T-helper 1 cell treated with Interleukin-12 subunit alpha and Interleukin-12 subunit beta and Interleukin-4 antibody, amounts not matched to agents 30 μg/mL and 1 μg/mL, for 36 hours (primary cell): Measurements from ENCODE around the gene H6PD.
A peak's percentile ranks its signal among the peaks of the same experiment; 100 is the strongest.
"Not testable (repeated sequence)": the region's sequence is repeated elsewhere in the genome, so short reads cannot be mapped to it uniquely, and the experiment has no call there.

ENCODE experiments used
- H3K27ac Mint-ChIP-seq: one replicate; pipeline ENCODE4 v1.8.0; 2021; ENCODE audit warnings: mild to moderate bottlenecking, mixed read lengths
- H3K27me3 Mint-ChIP-seq: one replicate; pipeline ENCODE4 v1.8.0; 2021; ENCODE audit warnings: low read depth, mixed read lengths
- H3K36me3 Mint-ChIP-seq: one replicate; pipeline ENCODE4 v1.8.0; 2021; ENCODE audit warnings: low read depth, mixed read lengths
- H3K4me1 Mint-ChIP-seq: one replicate; pipeline ENCODE4 v1.8.0; 2021; ENCODE audit warnings: low read depth, mixed read lengths
- H3K4me3 Mint-ChIP-seq: one replicate; pipeline ENCODE4 v1.8.0; 2021; ENCODE audit warnings: mild to moderate bottlenecking, moderate library complexity, mixed read lengths
- H3K9me3 Mint-ChIP-seq: one replicate; pipeline ENCODE4 v1.8.0; 2021; ENCODE audit warnings: mixed read lengths

H6PD gene

GRCh38 chr1:9293241-9293532, 58.6 kb downstream of the H6PD start:
- Mint-ChIP-seq H3K4me1 (peaks cover 29% of the 10 kb centered on the region), H3K27ac (no peak overlapping the region), H3K9me3 (peaks cover 8% of the 10 kb centered on the region), H3K4me3 (no peak overlapping the region), H3K27me3 (no peaks in the 10 kb centered on the region), H3K36me3 (peaks cover 17% of the 10 kb centered on the region)

GRCh38 chr1:9293533-9294404, 59.2 kb downstream of the H6PD start:
- H3K27me3 Mint-ChIP-seq, result no peaks in the 10 kb centered on the region
- peaks cover 17% of the 10 kb centered on the region for H3K36me3 Mint-ChIP-seq
- H3K9me3 Mint-ChIP-seq, result peaks cover 4% of the 10 kb centered on the region
- no peak overlapping the region for H3K4me3 Mint-ChIP-seq
- H3K27ac Mint-ChIP-seq, result no peak overlapping the region
- peaks cover 29% of the 10 kb centered on the region for H3K4me1 Mint-ChIP-seq

- Mint-ChIP-seq H3K4me3 (no peak overlapping the region), H3K36me3 (peaks cover 18% of the 10 kb centered on the region), H3K9me3 (no peaks in the 10 kb centered on the region), H3K4me1 (peaks cover 33% of the 10 kb centered on the region), H3K27me3 (no peaks in the 10 kb centered on the region), H3K27ac (no peak overlapping the region)
These were observed 59.8 kb downstream of the H6PD start for GRCh38 chr1:9294405-9294773.

GRCh38 chr1:9294910-9295636, 60.5 kb downstream of the H6PD start:
- peaks cover 18% of the 10 kb centered on the region for H3K36me3 Mint-ChIP-seq
- no peaks in the 10 kb centered on the region for H3K9me3 Mint-ChIP-seq
- H3K4me3 Mint-ChIP-seq, result no peak overlapping the region
- H3K27me3 Mint-ChIP-seq, result no peaks in the 10 kb centered on the region
- peak overlapping the region; percentile 11 for H3K27ac Mint-ChIP-seq
- peaks cover 26% of the 10 kb centered on the region for H3K4me1 Mint-ChIP-seq

GRCh38 chr1:9295884-9296283, 61.3 kb downstream of the H6PD start:
- no peaks in the 10 kb centered on the region for H3K9me3 Mint-ChIP-seq
- no peak overlapping the region for H3K27ac Mint-ChIP-seq
- H3K36me3 Mint-ChIP-seq, result peaks cover 23% of the 10 kb centered on the region
- no peaks in the 10 kb centered on the region for H3K27me3 Mint-ChIP-seq
- peak overlapping the region; percentile 48 for H3K4me3 Mint-ChIP-seq
- H3K4me1 Mint-ChIP-seq, result peaks cover 35% of the 10 kb centered on the region

GRCh38 chr1:9296850-9297249, 62.3 kb downstream of the H6PD start:
- no peak overlapping the region for H3K4me3 Mint-ChIP-seq
- peaks cover 36% of the 10 kb centered on the region for H3K4me1 Mint-ChIP-seq
- no peak overlapping the region for H3K27ac Mint-ChIP-seq

GRCh38 chr1:9297831-9298230, 63.3 kb downstream of the H6PD start:
- H3K36me3 Mint-ChIP-seq, result peaks cover 28% of the 10 kb centered on the region
- H3K4me3 Mint-ChIP-seq, result no peak overlapping the region
- no peaks in the 10 kb centered on the region for H3K27me3 Mint-ChIP-seq
- no peak overlapping the region for H3K27ac Mint-ChIP-seq
- H3K9me3 Mint-ChIP-seq, result no peaks in the 10 kb centered on the region
- peaks cover 40% of the 10 kb centered on the region for H3K4me1 Mint-ChIP-seq

More at GRCh38 chr1:9296850-9297249, 62.3 kb downstream of the H6PD start:
- H3K9me3 Mint-ChIP-seq, result no peaks in the 10 kb centered on the region
- H3K27me3 Mint-ChIP-seq, result no peaks in the 10 kb centered on the region
- H3K36me3 Mint-ChIP-seq, result peaks cover 28% of the 10 kb centered on the region

- Mint-ChIP-seq H3K36me3 (peaks cover 28% of the 10 kb centered on the region), H3K27ac (no peak overlapping the region), H3K4me3 (no peak overlapping the region)
These were observed 63.7 kb downstream of the H6PD start for GRCh38 chr1:9298282-9298681.

GRCh38 chr1:9299571-9300541, 65.3 kb downstream of the H6PD start:
- H3K4me1 Mint-ChIP-seq, result peaks cover 47% of the 10 kb centered on the region
- not testable (repeated sequence) for H3K4me3 Mint-ChIP-seq, H3K27me3 Mint-ChIP-seq, H3K27ac Mint-ChIP-seq, H3K9me3 Mint-ChIP-seq
- H3K36me3 Mint-ChIP-seq, result peaks cover 28% of the 10 kb centered on the region

More at GRCh38 chr1:9298282-9298681, 63.7 kb downstream of the H6PD start:
- Mint-ChIP-seq H3K4me1 (peaks cover 44% of the 10 kb centered on the region), H3K9me3 (no peaks in the 10 kb centered on the region), H3K27me3 (no peaks in the 10 kb centered on the region)

GRCh38 chr1:9300573-9300972, 66.0 kb downstream of the H6PD start:
- Mint-ChIP-seq H3K27ac (no peak overlapping the region), H3K36me3 (peaks cover 28% of the 10 kb centered on the region), H3K27me3 (no peaks in the 10 kb centered on the region), H3K4me3 (no peak overlapping the region), H3K9me3 (no peaks in the 10 kb centered on the region), H3K4me1 (peaks cover 47% of the 10 kb centered on the region)

GRCh38 chr1:9302745-9303524, 68.4 kb downstream of the H6PD start:
- H3K4me3 Mint-ChIP-seq, result no peak overlapping the region
- no peaks in the 10 kb centered on the region for H3K9me3 Mint-ChIP-seq
- H3K4me1 Mint-ChIP-seq, result peaks cover 37% of the 10 kb centered on the region
- H3K27ac Mint-ChIP-seq, result no peak overlapping the region
- peaks cover 14% of the 10 kb centered on the region for H3K36me3 Mint-ChIP-seq
- H3K27me3 Mint-ChIP-seq, result no peaks in the 10 kb centered on the region

GRCh38 chr1:9303916-9304315, 69.3 kb downstream of the H6PD start:
- Mint-ChIP-seq H3K27me3 (no peaks in the 10 kb centered on the region), H3K4me3 (no peak overlapping the region), H3K27ac (no peak overlapping the region), H3K9me3 (no peaks in the 10 kb centered on the region), H3K36me3 (peaks cover 15% of the 10 kb centered on the region), H3K4me1 (peaks cover 40% of the 10 kb centered on the region)

- peaks cover 12% of the 10 kb centered on the region for H3K36me3 Mint-ChIP-seq
- H3K4me3 Mint-ChIP-seq, result no peak overlapping the region
- no peaks in the 10 kb centered on the region for H3K9me3 Mint-ChIP-seq
- H3K27ac Mint-ChIP-seq, result no peak overlapping the region
- H3K27me3 Mint-ChIP-seq, result no peaks in the 10 kb centered on the region
- peaks cover 38% of the 10 kb centered on the region for H3K4me1 Mint-ChIP-seq
These were observed 70.6 kb downstream of the H6PD start for GRCh38 chr1:9305216-9305615.

GRCh38 chr1:9306006-9306405, 71.4 kb downstream of the H6PD start:
- Mint-ChIP-seq H3K4me3 (no peak overlapping the region), H3K27ac (no peak overlapping the region), H3K27me3 (no peaks in the 10 kb centered on the region), H3K9me3 (no peaks in the 10 kb centered on the region), H3K36me3 (peaks cover 6% of the 10 kb centered on the region), H3K4me1 (peaks cover 30% of the 10 kb centered on the region)
